ENCODE data around the gene WDR59. TPM values are rescaled to one million over a fixed set of nuclear protein-coding genes. Genes with fewer than 3 reads are reported as not detected.
"Not testable (repeated sequence)": the region's sequence is repeated elsewhere in the genome, so short reads cannot be mapped to it uniquely, and the experiment has no call there.

The WDR59 gene
- total and polyA plus RNA-seq, 2 donors from 2014 or later = 32.6 to 60.0 TPM

- TF ChIP-seq CTCF (IDR thresholded peaks at IDR 0.05; ENCODE audit: borderline replicate concordance, extremely low read depth, insufficient read depth) = no peak
- DNase-seq (no peak), FAIRE-seq (no peak)
- Histone ChIP-seq H3K9me3 (ENCODE audit: control insufficient read depth in 2 of 3, insufficient read depth in 1 of 3, low read length in 3 of 3) (no peaks in the 10 kb centered on the region), H3K27ac (ENCODE audit: low read depth in 2 of 2, low read length in 2 of 2) (no peak overlapping the region), H3K4me3 (ENCODE audit: low read length in 3 of 3) (no peak overlapping the region), H3K36me3 (ENCODE audit: control insufficient read depth in 2 of 3, insufficient read depth in 3 of 3, low read length in 3 of 3) (no peaks in the 10 kb centered on the region), H3K27me3 (ENCODE audit: control insufficient read depth, insufficient read depth, low read length) (no peaks in the 10 kb centered on the region), H3K9ac (ENCODE audit: low read length in 3 of 3) (no peak overlapping the region), H3K4me1 (ENCODE audit: control insufficient read depth in 2 of 3, insufficient read depth in 2 of 3, low read depth in 1 of 3, low read length in 3 of 3) (peaks cover 0 to 15% (median 6%) of the 10 kb centered on the region in 3 donors)
- intact Hi-C loops (cut with DNase I) = no loop called here
Observed at GRCh38 chr16:74990832-74991231, 5.9 kb upstream of the WDR59 start.

GRCh38 chr16:74989864-74990263, 4.9 kb upstream of the WDR59 start:
- H3K36me3 ChIP-seq (ENCODE audit: control insufficient read depth in 2 of 3, insufficient read depth in 3 of 3, low read length in 3 of 3); H3K9me3 ChIP-seq (ENCODE audit: control insufficient read depth in 2 of 3, insufficient read depth in 1 of 3, low read length in 3 of 3); DNase-seq; H3K4me3 ChIP-seq (ENCODE audit: low read length in 3 of 3); H3K27me3 ChIP-seq (ENCODE audit: control insufficient read depth, insufficient read depth, low read length); H3K9ac ChIP-seq (ENCODE audit: low read length in 3 of 3); FAIRE-seq; intact Hi-C loops (cut with DNase I); H3K27ac ChIP-seq (ENCODE audit: low read depth in 2 of 2, low read length in 2 of 2): not testable (repeated sequence)
- H3K4me1 ChIP-seq (ENCODE audit: control insufficient read depth in 2 of 3, insufficient read depth in 2 of 3, low read depth in 1 of 3, low read length in 3 of 3) = peaks cover 0 to 15% (median 6%) of the 10 kb centered on the region in 3 donors

- H3K9ac ChIP-seq (ENCODE audit: low read length in 3 of 3) = no peak overlapping the region
- intact Hi-C loops (cut with DNase I) = no loop called here
- FAIRE-seq = no peak
Observed at GRCh38 chr16:74987027-74987681, 2.2 kb upstream of the WDR59 start.

GRCh38 chr16:74984194-74984528, 762 bp downstream of the WDR59 start:
- Histone ChIP-seq H3K27me3 (ENCODE audit: control insufficient read depth, insufficient read depth, low read length) (no peaks in the 10 kb centered on the region), H3K9ac (ENCODE audit: low read length in 3 of 3) (peak overlapping the region; percentile 86 to 98 (median 96)), H3K27ac (ENCODE audit: low read depth in 2 of 2, low read length in 2 of 2) (no peak overlapping the region), H3K4me3 (ENCODE audit: low read length in 3 of 3) (peak overlapping the region; percentile 95 to 99 (median 97)), H3K9me3 (ENCODE audit: control insufficient read depth in 2 of 3, insufficient read depth in 1 of 3, low read length in 3 of 3) (no peaks in the 10 kb centered on the region), H3K4me1 (ENCODE audit: control insufficient read depth in 2 of 3, insufficient read depth in 2 of 3, low read depth in 1 of 3, low read length in 3 of 3) (peaks cover 0 to 2% (median 0%) of the 10 kb centered on the region in 3 donors), H3K36me3 (ENCODE audit: control insufficient read depth in 2 of 3, insufficient read depth in 3 of 3, low read length in 3 of 3) (no peaks in the 10 kb centered on the region)
- no peak for TF ChIP-seq CTCF (IDR thresholded peaks at IDR 0.05; ENCODE audit: borderline replicate concordance, extremely low read depth, insufficient read depth)
- FAIRE-seq = no peak
- no peak for DNase-seq
- intact Hi-C loops (cut with DNase I) = no loop called here

More at GRCh38 chr16:74987027-74987681, 2.2 kb upstream of the WDR59 start:
- Histone ChIP-seq H3K4me3 (ENCODE audit: low read length in 3 of 3) (no peak overlapping the region), H3K4me1 (ENCODE audit: control insufficient read depth in 2 of 3, insufficient read depth in 2 of 3, low read depth in 1 of 3, low read length in 3 of 3) (peaks cover 0 to 10% (median 6%) of the 10 kb centered on the region in 3 donors), H3K36me3 (ENCODE audit: control insufficient read depth in 2 of 3, insufficient read depth in 3 of 3, low read length in 3 of 3) (no peaks in the 10 kb centered on the region), H3K27me3 (ENCODE audit: control insufficient read depth, insufficient read depth, low read length) (no peaks in the 10 kb centered on the region), H3K27ac (ENCODE audit: low read depth in 2 of 2, low read length in 2 of 2) (no peak overlapping the region), H3K9me3 (ENCODE audit: control insufficient read depth in 2 of 3, insufficient read depth in 1 of 3, low read length in 3 of 3) (no peaks in the 10 kb centered on the region)
- no peak for TF ChIP-seq CTCF (IDR thresholded peaks at IDR 0.05; ENCODE audit: borderline replicate concordance, extremely low read depth, insufficient read depth)
- DNase-seq = no peak
